Pancreas (tissue), 10 donors: ENCODE measurements around the gene GALNT13. TPM values are rescaled to one million over a fixed set of nuclear protein-coding genes. Genes with fewer than 3 reads are reported as not detected.
A peak's percentile ranks its signal among the peaks of the same experiment; 100 is the strongest.

Experiments
- ATAC-seq, 4 donors: fragments of 200-7000 bp; cut with Tn5 transposase; one replicate each; pipeline versions ENCODE4 v1.8.0 to v1.9.1; 2020; ENCODE audit warnings: mild to moderate bottlenecking in 4 of 4, moderate library complexity in 4 of 4
- DNase-seq, 6 donors: peaks; one replicate each; pipeline ENCODE4 v3.0.0-alpha.2; 2020
- FAIRE-seq: peaks from 2 replicates; lab custom pipeline; 2012; peaks lifted over from hg19 to GRCh38; lab: Jason Lieb, UNC
- H3K27ac ChIP-seq, 4 donors: fragments of 200-600 bp; sonication (generic); 1 replicate in 3 of 4; 2 replicates in 1 of 4; pipeline versions ENCODE4 v1.5.0 to v1.8.0; 2020
- H3K27me3 ChIP-seq, 4 donors: fragments of 200-600 bp; one replicate each; pipeline ENCODE4 v1.8.0; 2021
- H3K36me3 ChIP-seq, 3 donors: fragments of 200-600 bp; sonication (generic) in 1 of 3; one replicate each; pipeline versions ENCODE4 v1.5.0 to v1.8.0; 2020 to 2021
- H3K4me1 ChIP-seq, 3 donors: fragments of 200-600 bp; one replicate each; pipeline ENCODE4 v1.8.0; 2021
- H3K4me3 ChIP-seq, 4 donors: fragments of 200-600 bp; sonication (generic) in 2 of 4; one replicate each; pipeline versions ENCODE4 v1.5.0 to v1.8.0; 2020 to 2021
- H3K9me3 ChIP-seq, 4 donors: fragments of 200-600 bp; one replicate each; pipeline ENCODE4 v1.8.0; 2021
- WGBS, 2 donors: extraction: QIAGEN DNeasy Blood & Tissue Kit; methylation state at CpG; one replicate each; pipeline ENCODE4 v1.1.7; 2013; 5-methylcytosine and 5-hydroxymethylcytosine counted together
- intact Hi-C, 3 donors: fragments of 100-400 bp; cut with DNase I; formaldehyde crosslinking; loops; one replicate each; pipeline versions ENCODE4 v1.11.1 to v1.14.2; 2022
- polyA plus RNA-seq, 2 donors: library from polyadenylated mRNA; stranded (reverse); fragments of 200-250 nt; gene quantifications; one replicate each; pipeline ENCODE4 v1.2.3, GENCODE V29; 2013
- total RNA-seq, 6 donors: library from RNA; stranded (reverse); fragmentation: NEBNext Ultra II Directional in 4 of 6; extraction: Animal tissue kit (Norgen Biotek cat#: 25700) in 4 of 6; gene quantifications; one replicate each; pipeline versions ENCODE4 v1.2.1 to v1.2.4, GENCODE V29; 2021 to 2023
- TF ChIP-seq, protein P1 (sequence below), 4 donors: fragments of 200-600 bp; sonication (generic) in 3 of 4; IDR thresholded peaks; one replicate each; pipeline versions ENCODE4 v1.5.0 to v1.8.0; 2021; ENCODE audit warnings: antibody characterized with exemption in 4 of 4
- donor health status: healthy with polysubstance abuse.
- donor health status: DM: no; HTN: no; CAD: no; lungs with moderate emphysema.
- donor health status: DM: no; HTN: no; CAD: no.
- donor health status: control.
- donor health status: control.
- donor health status: Bipolar disorder and iron deficiency.
- donor health status: DM: yes; HTN: yes; CAD: no.
- donor health status: DM: no; HTN: no; CAD: no.
- donor health status: DM: no; HTN: no; CAD: no.
- donor health status: DM: yes; HTN: yes; CAD: no.

The GALNT13 gene
- total and polyA plus RNA-seq, 8 donors, result 0.09 to 1.8 (median 0.74) TPM

DNA sequence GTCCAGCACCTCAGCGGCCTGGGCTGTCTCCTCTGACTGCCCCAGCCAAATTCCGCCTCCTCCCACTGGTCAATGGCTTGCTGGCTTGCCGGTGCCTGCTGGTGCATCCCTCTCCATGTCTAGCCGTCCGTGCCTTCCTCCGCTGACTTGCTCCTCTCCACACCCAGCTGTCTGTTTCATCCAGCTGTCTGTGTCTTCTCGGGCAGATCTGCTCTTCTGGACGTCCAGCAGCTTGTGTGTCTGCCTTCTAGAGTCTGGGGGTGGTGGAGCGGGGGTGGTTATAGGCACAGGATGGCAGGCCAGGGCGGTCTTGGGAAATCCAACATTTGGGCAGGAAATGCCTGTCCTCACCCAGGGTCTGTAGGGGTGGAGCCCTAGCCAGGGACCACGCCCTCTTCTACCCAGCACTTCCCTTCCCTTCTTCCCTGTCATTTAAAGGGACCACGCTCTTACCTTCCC is 369.2 kb downstream of the GALNT13 start:
- TF ChIP-seq, protein P1, sequence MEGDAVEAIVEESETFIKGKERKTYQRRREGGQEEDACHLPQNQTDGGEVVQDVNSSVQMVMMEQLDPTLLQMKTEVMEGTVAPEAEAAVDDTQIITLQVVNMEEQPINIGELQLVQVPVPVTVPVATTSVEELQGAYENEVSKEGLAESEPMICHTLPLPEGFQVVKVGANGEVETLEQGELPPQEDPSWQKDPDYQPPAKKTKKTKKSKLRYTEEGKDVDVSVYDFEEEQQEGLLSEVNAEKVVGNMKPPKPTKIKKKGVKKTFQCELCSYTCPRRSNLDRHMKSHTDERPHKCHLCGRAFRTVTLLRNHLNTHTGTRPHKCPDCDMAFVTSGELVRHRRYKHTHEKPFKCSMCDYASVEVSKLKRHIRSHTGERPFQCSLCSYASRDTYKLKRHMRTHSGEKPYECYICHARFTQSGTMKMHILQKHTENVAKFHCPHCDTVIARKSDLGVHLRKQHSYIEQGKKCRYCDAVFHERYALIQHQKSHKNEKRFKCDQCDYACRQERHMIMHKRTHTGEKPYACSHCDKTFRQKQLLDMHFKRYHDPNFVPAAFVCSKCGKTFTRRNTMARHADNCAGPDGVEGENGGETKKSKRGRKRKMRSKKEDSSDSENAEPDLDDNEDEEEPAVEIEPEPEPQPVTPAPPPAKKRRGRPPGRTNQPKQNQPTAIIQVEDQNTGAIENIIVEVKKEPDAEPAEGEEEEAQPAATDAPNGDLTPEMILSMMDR (IDR thresholded peaks at IDR 0.05), result no peak
- FAIRE-seq, result no peak
- H3K9me3 ChIP-seq, result no peaks in the 10 kb centered on the region
- intact Hi-C loops, result no loop called here
- DNase-seq, result peak in 2 of 6 donors; percentile 8 to 40
- ATAC-seq, result no peak
- no peaks in the 10 kb centered on the region for H3K36me3 ChIP-seq
- no peaks in the 10 kb centered on the region for H3K4me1 ChIP-seq
- H3K27ac ChIP-seq, result no peak overlapping the region
- H3K4me3 ChIP-seq, result no peak overlapping the region
- H3K27me3 ChIP-seq, result no peaks in the 10 kb centered on the region
- WGBS, 2 donors, result 65 to 72% methylated on average over 12 of the region's 12 CpGs

DNA sequence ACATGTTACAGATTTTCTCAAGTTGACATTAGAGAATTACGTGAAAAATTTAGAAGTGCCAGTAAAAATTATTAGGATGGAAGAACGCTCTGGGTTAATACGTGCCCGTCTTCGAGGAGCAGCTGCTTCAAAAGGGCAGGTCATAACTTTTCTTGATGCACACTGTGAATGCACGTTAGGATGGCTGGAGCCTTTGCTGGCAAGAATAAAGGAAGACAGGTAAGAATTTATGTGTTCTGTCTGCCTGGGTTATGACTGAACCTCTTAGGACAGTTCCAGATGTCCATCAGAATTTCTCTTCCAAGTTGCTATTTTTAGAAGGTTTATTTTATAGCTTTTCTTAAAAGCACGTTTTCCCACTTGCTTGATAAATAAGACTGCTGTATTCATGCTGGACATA is 371.0 kb downstream of the GALNT13 start:
- Histone ChIP-seq H3K4me3 (no peak overlapping the region), H3K9me3 (no peaks in the 10 kb centered on the region), H3K27ac (no peak overlapping the region), H3K4me1 (no peaks in the 10 kb centered on the region), H3K27me3 (no peaks in the 10 kb centered on the region), H3K36me3 (no peaks in the 10 kb centered on the region)
- DNase-seq, result no peak
- WGBS, 2 donors, result 59 to 71% methylated on average over 7 of the region's 7 CpGs
- FAIRE-seq, result no peak
- TF ChIP-seq, protein P1 (IDR thresholded peaks at IDR 0.05), result no peak
- no peak for ATAC-seq
- intact Hi-C loops, result no loop called here

DNA sequence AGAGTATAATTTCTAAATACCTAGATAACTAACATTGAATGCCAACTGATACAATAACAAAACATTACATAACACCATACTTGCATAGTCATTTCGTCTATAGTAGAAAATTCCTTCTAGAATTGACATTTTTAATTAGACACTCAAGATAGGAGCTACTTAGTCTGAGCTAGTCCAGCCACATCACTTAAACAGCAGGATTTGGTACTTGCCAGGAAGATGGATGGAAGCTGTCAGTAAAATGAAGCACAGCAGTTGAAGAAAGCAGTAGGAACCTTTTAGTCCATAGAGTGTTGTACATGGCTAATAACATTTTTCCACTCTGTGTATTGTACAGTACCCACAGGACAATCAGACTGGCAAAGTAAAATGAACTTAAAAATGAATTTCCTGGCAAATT is 372.0 kb downstream of the GALNT13 start:
- 13 to 15% methylated on average over 1 of the region's 1 CpG for WGBS, 2 donors
- ATAC-seq (no peak), FAIRE-seq (no peak), DNase-seq (no peak)
- H3K36me3 ChIP-seq, result no peaks in the 10 kb centered on the region
- intact Hi-C loops, result no loop called here
- no peak overlapping the region for H3K27ac ChIP-seq
- no peaks in the 10 kb centered on the region for H3K4me1 ChIP-seq
- H3K9me3 ChIP-seq, result no peaks in the 10 kb centered on the region
- TF ChIP-seq, protein P1 (IDR thresholded peaks at IDR 0.05), result no peak
- no peaks in the 10 kb centered on the region for H3K27me3 ChIP-seq
- no peak overlapping the region for H3K4me3 ChIP-seq

DNA sequence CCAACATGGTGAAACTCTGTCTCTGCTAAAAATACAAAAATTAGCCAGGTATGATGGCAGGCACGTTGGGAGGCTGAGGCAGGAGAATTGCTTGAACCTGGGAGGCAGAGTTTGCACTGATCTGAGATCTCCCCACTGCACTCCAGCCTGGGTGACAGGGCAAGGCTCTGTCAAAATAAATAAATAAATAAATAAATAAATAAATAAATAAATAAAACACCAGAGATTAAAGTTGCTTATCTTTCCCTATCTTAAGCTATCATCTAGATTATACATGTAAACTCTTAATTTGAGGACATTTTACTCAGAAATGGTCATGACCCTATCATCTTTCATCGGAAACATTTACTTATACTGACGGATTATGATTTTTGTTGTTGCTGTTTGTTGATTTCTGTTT is 373.2 kb downstream of the GALNT13 start:
- Histone ChIP-seq H3K4me1 (no peaks in the 10 kb centered on the region), H3K4me3 (no peak overlapping the region), H3K27me3 (no peaks in the 10 kb centered on the region), H3K9me3 (no peaks in the 10 kb centered on the region), H3K36me3 (no peaks in the 10 kb centered on the region), H3K27ac (no peak overlapping the region)
- TF ChIP-seq, protein P1 (IDR thresholded peaks at IDR 0.05), result no peak
- no peak for FAIRE-seq
- 70 to 82% methylated on average over 3 of the region's 3 CpGs for WGBS, 2 donors
- intact Hi-C loops, result no loop called here
- ATAC-seq, result no peak
- no peak for DNase-seq

DNA sequence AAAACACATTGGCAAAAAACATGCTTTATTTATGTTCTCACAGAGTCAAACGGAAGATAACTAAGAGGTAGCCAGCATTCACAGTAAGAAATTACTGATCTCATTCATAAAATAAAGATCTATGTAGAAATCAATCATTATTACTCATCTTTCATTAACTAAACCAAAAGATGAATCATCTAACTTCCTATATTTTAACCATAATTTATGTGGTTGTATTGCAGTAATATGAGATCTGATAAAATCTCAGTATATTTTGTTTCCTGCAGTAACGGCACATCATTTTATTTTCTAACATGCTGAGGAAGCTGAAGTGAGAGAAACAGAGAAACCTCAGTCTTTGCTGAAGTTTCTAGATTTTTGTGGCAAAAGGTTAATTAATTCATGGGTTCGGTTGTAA is 375.8 kb downstream of the GALNT13 start:
- intact Hi-C loops, result no loop called here
- Histone ChIP-seq H3K4me3 (no peak overlapping the region), H3K36me3 (no peaks in the 10 kb centered on the region), H3K4me1 (no peaks in the 10 kb centered on the region), H3K27me3 (no peaks in the 10 kb centered on the region), H3K27ac (no peak overlapping the region), H3K9me3 (no peaks in the 10 kb centered on the region)
- ATAC-seq (no peak), FAIRE-seq (no peak), DNase-seq (no peak)
- TF ChIP-seq, protein P1 (IDR thresholded peaks at IDR 0.05), result no peak
- WGBS, 2 donors, result 49 to 58% methylated on average over 3 of the region's 3 CpGs
